ENCODE results near the gene CDH23. TPM values are rescaled to one million over a fixed set of nuclear protein-coding genes. Genes with fewer than 3 reads are reported as not detected.

The CDH23 gene
- total RNA-seq, 2 donors from 2014 or later, result 28.5 to 58.7 TPM

DNA sequence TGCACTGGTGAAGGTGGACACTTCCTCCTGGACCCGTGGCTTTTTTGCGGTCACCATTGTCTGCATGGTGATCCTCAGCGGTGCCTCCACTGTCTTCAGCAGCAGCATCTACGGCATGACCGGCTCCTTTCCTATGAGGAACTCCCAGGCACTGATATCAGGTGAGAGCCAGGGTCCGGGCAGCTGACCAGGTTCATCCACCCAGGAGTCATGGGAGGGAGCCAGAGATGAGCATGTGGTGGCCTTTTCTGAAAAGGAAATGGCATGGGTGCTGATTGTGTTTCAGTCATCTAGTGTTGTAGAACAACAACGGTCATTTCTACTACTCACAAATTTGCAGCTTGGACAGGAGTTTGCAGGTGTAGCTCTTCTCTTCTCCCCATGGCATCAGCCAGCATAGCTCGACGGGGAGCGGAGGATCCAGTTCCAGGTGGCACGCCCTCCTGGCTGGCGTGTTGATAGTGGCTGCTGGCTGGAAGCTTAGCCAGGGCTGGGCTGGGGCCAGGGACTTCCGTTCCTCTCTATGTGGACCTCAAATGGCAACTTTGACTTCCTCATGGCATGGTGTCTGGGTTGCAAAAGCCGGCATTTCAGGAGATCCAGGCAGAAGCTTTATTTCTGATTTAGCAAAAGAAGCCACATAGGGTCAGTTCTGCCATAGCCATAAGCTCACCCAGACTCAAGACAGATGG is 44.9 kb upstream of the CDH23 start:
- H3K9me3 ChIP-seq, result no peaks in the 10 kb centered on the region
- H3K4me1 ChIP-seq, result no peaks in the 10 kb centered on the region
- H3K4me3 ChIP-seq, result no peak overlapping the region
- intact Hi-C loops (cut with DNase I), result no loop called here
- H3K27me3 ChIP-seq, result no peaks in the 10 kb centered on the region
- no peak overlapping the region for H3K27ac ChIP-seq
- WGBS, 2 donors, result 69 to 86% methylated on average over 14 of the region's 14 CpGs
- ATAC-seq (no peak), DNase-seq (peak in 2 of 4 donors; percentile 22 to 30)
- H3K36me3 ChIP-seq (replicated peaks in 1 of 2; ENCODE audit: insufficient read depth in 1 of 2, low read depth in 2 of 2), result peaks cover 0 to 3% of the 10 kb centered on the region in 2 donors
- TF ChIP-seq, protein P1, sequence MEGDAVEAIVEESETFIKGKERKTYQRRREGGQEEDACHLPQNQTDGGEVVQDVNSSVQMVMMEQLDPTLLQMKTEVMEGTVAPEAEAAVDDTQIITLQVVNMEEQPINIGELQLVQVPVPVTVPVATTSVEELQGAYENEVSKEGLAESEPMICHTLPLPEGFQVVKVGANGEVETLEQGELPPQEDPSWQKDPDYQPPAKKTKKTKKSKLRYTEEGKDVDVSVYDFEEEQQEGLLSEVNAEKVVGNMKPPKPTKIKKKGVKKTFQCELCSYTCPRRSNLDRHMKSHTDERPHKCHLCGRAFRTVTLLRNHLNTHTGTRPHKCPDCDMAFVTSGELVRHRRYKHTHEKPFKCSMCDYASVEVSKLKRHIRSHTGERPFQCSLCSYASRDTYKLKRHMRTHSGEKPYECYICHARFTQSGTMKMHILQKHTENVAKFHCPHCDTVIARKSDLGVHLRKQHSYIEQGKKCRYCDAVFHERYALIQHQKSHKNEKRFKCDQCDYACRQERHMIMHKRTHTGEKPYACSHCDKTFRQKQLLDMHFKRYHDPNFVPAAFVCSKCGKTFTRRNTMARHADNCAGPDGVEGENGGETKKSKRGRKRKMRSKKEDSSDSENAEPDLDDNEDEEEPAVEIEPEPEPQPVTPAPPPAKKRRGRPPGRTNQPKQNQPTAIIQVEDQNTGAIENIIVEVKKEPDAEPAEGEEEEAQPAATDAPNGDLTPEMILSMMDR (IDR thresholded peaks at IDR 0.05), result no peak
- no peak for TF ChIP-seq POLR2A (IDR thresholded peaks at IDR 0.05)

GRCh38 chr10:71353639-71354038 is 43.1 kb upstream of the CDH23 start:
- TF ChIP-seq, protein P1 (IDR thresholded peaks at IDR 0.05), result no peak
- TF ChIP-seq POLR2A (IDR thresholded peaks at IDR 0.05), result no peak
- Histone ChIP-seq H3K4me1 (no peaks in the 10 kb centered on the region), H3K27ac (no peak overlapping the region), H3K36me3 (replicated peaks in 1 of 2; ENCODE audit: insufficient read depth in 1 of 2, low read depth in 2 of 2) (peaks cover 0 to 3% of the 10 kb centered on the region in 2 donors), H3K27me3 (no peaks in the 10 kb centered on the region), H3K4me3 (no peak overlapping the region), H3K9me3 (no peaks in the 10 kb centered on the region)
- no peak for ATAC-seq
- intact Hi-C loops (cut with DNase I), result no loop called here
- 62 to 82% methylated on average over 9 of the region's 9 CpGs for WGBS, 2 donors
- no peak for DNase-seq

GRCh38 chr10:71354776-71355175 is 41.9 kb upstream of the CDH23 start:
- H3K36me3 ChIP-seq (replicated peaks in 1 of 2; ENCODE audit: insufficient read depth in 1 of 2, low read depth in 2 of 2), result peaks cover 0 to 3% of the 10 kb centered on the region in 2 donors
- intact Hi-C loops (cut with DNase I), result no loop called here
- no peaks in the 10 kb centered on the region for H3K9me3 ChIP-seq
- 74 to 84% methylated on average over 4 to 7 of the region's 7 CpGs for WGBS, 2 donors
- no peaks in the 10 kb centered on the region for H3K4me1 ChIP-seq
- H3K27ac ChIP-seq, result no peak overlapping the region
- no peak for DNase-seq
- no peak overlapping the region for H3K4me3 ChIP-seq
- no peak for ATAC-seq
- no peaks in the 10 kb centered on the region for H3K27me3 ChIP-seq
- TF ChIP-seq, protein P1 (IDR thresholded peaks at IDR 0.05), result no peak
- TF ChIP-seq POLR2A (IDR thresholded peaks at IDR 0.05), result no peak

- Histone ChIP-seq H3K27ac (no peak overlapping the region), H3K4me3 (no peak overlapping the region), H3K36me3 (replicated peaks in 1 of 2; ENCODE audit: insufficient read depth in 1 of 2, low read depth in 2 of 2) (peaks cover 0 to 3% of the 10 kb centered on the region in 2 donors), H3K27me3 (no peaks in the 10 kb centered on the region), H3K4me1 (no peaks in the 10 kb centered on the region), H3K9me3 (no peaks in the 10 kb centered on the region)
- TF ChIP-seq, protein P1 (IDR thresholded peaks at IDR 0.05), result no peak
- no peak for TF ChIP-seq POLR2A (IDR thresholded peaks at IDR 0.05)
- DNase-seq (no peak), ATAC-seq (no peak)
- 90 to 95% methylated on average over 12 of the region's 12 CpGs for WGBS, 2 donors
- intact Hi-C loops (cut with DNase I), result no loop called here
Measured at GRCh38 chr10:71355886-71356285, 40.8 kb upstream of the CDH23 start.

GRCh38 chr10:71357792-71358265 is 38.9 kb upstream of the CDH23 start:
- 70 to 74% methylated on average over 6 to 7 of the region's 7 CpGs for WGBS, 2 donors
- no peaks in the 10 kb centered on the region for H3K9me3 ChIP-seq
- H3K27me3 ChIP-seq, result no peaks in the 10 kb centered on the region
- intact Hi-C loops (cut with DNase I), result no loop called here
- no peak overlapping the region for H3K27ac ChIP-seq
- ATAC-seq (peak; percentile 14), DNase-seq (no peak)
- TF ChIP-seq POLR2A (IDR thresholded peaks at IDR 0.05), result no peak
- TF ChIP-seq, protein P1 (IDR thresholded peaks at IDR 0.05), result no peak
- H3K36me3 ChIP-seq (replicated peaks in 1 of 2; ENCODE audit: insufficient read depth in 1 of 2, low read depth in 2 of 2), result peaks cover 0 to 3% of the 10 kb centered on the region in 2 donors
- no peaks in the 10 kb centered on the region for H3K4me1 ChIP-seq
- H3K4me3 ChIP-seq, result no peak overlapping the region
